Naive B cell (primary cell): ENCODE results near the gene ANKIB1. TPM values are rescaled to one million over a fixed set of nuclear protein-coding genes. Genes with fewer than 3 reads are reported as not detected.
A peak's percentile ranks its signal among the peaks of the same experiment; 100 is the strongest.

Experiments
- ATAC-seq, 2 donors: fragments of 150-1000 bp; cut with Tn5 transposase; 2 replicates each; pipeline ENCODE4 v1.10.0; 2021; ENCODE audit warnings: low read depth in 2 of 2, mild to moderate bottlenecking in 2 of 2, moderate library complexity in 2 of 2
- DNase-seq: peaks from one replicate; pipeline ENCODE4 v3.0.0; 2022
- H3K27ac Mint-ChIP-seq, 6 donors: one replicate each; pipeline ENCODE4 v1.8.0; 2020 to 2022; ENCODE audit warnings: mild to moderate bottlenecking in 6 of 6, mixed read lengths in 6 of 6, moderate library complexity in 5 of 6, inconsistent platforms in 2 of 6
- H3K27me3 Mint-ChIP-seq, 3 donors: one replicate each; pipeline ENCODE4 v1.8.0; 2021 to 2022; ENCODE audit warnings: mixed read lengths in 3 of 3, mild to moderate bottlenecking in 1 of 3
- H3K36me3 Mint-ChIP-seq, 2 donors: one replicate each; pipeline ENCODE4 v1.8.0; 2020 to 2022; ENCODE audit warnings: mixed read lengths in 2 of 2, inconsistent platforms in 1 of 2, mild to moderate bottlenecking in 1 of 2
- H3K4me1 Mint-ChIP-seq, 3 donors: one replicate each; pipeline ENCODE4 v1.8.0; 2020 to 2022; ENCODE audit warnings: mixed read lengths in 3 of 3, inconsistent platforms in 1 of 3, mild to moderate bottlenecking in 1 of 3, moderate library complexity in 1 of 3
- H3K4me3 Mint-ChIP-seq, 8 donors: one replicate each; pipeline ENCODE4 v1.8.0; 2020 to 2022; ENCODE audit warnings: mild to moderate bottlenecking in 8 of 8, mixed read lengths in 8 of 8, moderate library complexity in 8 of 8, inconsistent platforms in 2 of 8
- H3K9me3 Mint-ChIP-seq, 7 donors: one replicate each; pipeline ENCODE4 v1.8.0; 2020 to 2022; ENCODE audit warnings: mixed read lengths in 7 of 7, mild to moderate bottlenecking in 5 of 7, inconsistent platforms in 2 of 7, moderate library complexity in 1 of 7
- polyA plus RNA-seq, 6 donors: library from polyadenylated mRNA; unstranded; fragments of 300-500 nt; fragmentation: Illumina TruSeq; gene quantifications; one replicate each; pipeline ENCODE4 v1.2.3, GENCODE V29; 2021; ENCODE audit warnings: low read depth in 6 of 6

Gene ANKIB1
- polyA plus RNA-seq, 6 donors from 2014 or later = 5.2 to 15.4 (median 9.8) TPM

DNA sequence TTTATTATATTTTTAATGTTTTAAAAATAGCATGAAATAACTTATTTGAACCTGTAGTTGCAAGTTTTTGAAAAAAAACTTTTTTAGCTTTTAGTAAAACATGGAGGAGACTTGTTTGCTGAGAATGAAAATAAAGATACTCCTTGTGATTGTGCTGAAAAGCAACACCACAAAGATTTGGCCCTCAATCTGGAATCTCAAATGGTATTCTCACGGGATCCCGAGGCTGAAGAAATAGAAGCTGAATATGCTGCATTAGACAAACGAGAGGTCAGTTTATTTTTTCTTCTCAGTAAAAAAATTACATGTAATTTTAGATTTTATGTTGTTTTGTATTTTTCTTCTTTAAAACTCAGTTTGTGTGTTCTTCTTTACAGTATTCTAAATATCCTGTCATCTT, 73.5 kb downstream of the ANKIB1 start:
- Mint-ChIP-seq H3K27me3 (no peaks in the 10 kb centered on the region), H3K4me3 (no peak overlapping the region), H3K4me1 (peaks cover 0 to 7% (median 0%) of the 10 kb centered on the region in 3 donors), H3K9me3 (no peaks in the 10 kb centered on the region), H3K27ac (no peak overlapping the region), H3K36me3 (peaks cover 16 to 20% of the 10 kb centered on the region in 2 donors)
- ATAC-seq = no peak
- no peak for DNase-seq

DNA sequence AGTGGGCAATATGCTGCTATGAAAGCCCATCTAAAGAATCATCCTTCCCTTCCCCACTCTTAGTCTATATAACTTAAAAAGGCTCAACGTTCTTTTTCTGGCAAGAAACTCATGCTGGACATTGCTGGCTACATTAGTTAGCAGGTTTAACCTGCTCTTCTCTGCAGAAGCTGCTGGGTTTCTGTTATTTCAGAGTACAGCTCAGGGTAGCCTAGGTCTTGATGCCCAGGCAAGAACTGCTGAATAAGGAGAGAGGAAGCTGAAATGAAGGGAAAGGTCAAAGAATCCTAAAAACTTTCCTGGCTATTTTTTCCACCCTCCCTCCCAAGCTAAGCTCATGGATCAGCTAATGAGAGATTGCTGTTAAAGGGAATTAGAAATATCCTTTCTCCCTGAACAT, 79.4 kb downstream of the ANKIB1 start:
- no peaks in the 10 kb centered on the region for H3K27me3 Mint-ChIP-seq
- no peaks in the 10 kb centered on the region for H3K9me3 Mint-ChIP-seq
- no peak overlapping the region for H3K27ac Mint-ChIP-seq
- H3K36me3 Mint-ChIP-seq = peaks cover 22 to 29% of the 10 kb centered on the region in 2 donors
- H3K4me1 Mint-ChIP-seq = peaks cover 0 to 4% (median 0%) of the 10 kb centered on the region in 3 donors
- no peak for ATAC-seq
- DNase-seq = no peak
- no peak overlapping the region for H3K4me3 Mint-ChIP-seq

- no peak for ATAC-seq
- Mint-ChIP-seq H3K27me3 (no peaks in the 10 kb centered on the region), H3K36me3 (peaks cover 15 to 22% of the 10 kb centered on the region in 2 donors), H3K27ac (peak overlapping the region in 1 of 6 donors; percentile 59), H3K4me3 (no peak overlapping the region), H3K4me1 (no peaks in the 10 kb centered on the region), H3K9me3 (no peaks in the 10 kb centered on the region)
- no peak for DNase-seq
These were observed 80.1 kb downstream of the ANKIB1 start for GRCh38 chr7:92325858-92326257.

GRCh38 chr7:92330835-92331438, 85.2 kb downstream of the ANKIB1 start:
- ATAC-seq (no peak), DNase-seq (no peak)
- H3K27ac Mint-ChIP-seq = no peak overlapping the region
- H3K9me3 Mint-ChIP-seq = peaks cover 0 to 10% (median 5%) of the 10 kb centered on the region in 7 donors
- H3K4me1 Mint-ChIP-seq = no peaks in the 10 kb centered on the region
- H3K36me3 Mint-ChIP-seq = peaks cover 27 to 39% of the 10 kb centered on the region in 2 donors
- H3K4me3 Mint-ChIP-seq = no peak overlapping the region
- no peaks in the 10 kb centered on the region for H3K27me3 Mint-ChIP-seq

GRCh38 chr7:92331508-92331907, 85.7 kb downstream of the ANKIB1 start:
- Mint-ChIP-seq H3K27me3 (no peaks in the 10 kb centered on the region), H3K36me3 (peaks cover 28 to 34% of the 10 kb centered on the region in 2 donors), H3K4me3 (no peak overlapping the region), H3K4me1 (no peaks in the 10 kb centered on the region), H3K9me3 (peaks cover 0 to 10% (median 5%) of the 10 kb centered on the region in 7 donors), H3K27ac (no peak overlapping the region)
- ATAC-seq (no peak), DNase-seq (no peak)

- peak overlapping the region in 1 of 6 donors; percentile 73 for H3K27ac Mint-ChIP-seq
- DNase-seq = no peak
- no peak for ATAC-seq
- H3K9me3 Mint-ChIP-seq = peaks cover 0 to 10% (median 5%) of the 10 kb centered on the region in 7 donors
- H3K4me1 Mint-ChIP-seq = no peaks in the 10 kb centered on the region
- H3K27me3 Mint-ChIP-seq = no peaks in the 10 kb centered on the region
- H3K36me3 Mint-ChIP-seq = peaks cover 28 to 34% of the 10 kb centered on the region in 2 donors
- no peak overlapping the region for H3K4me3 Mint-ChIP-seq
These were observed 87.0 kb downstream of the ANKIB1 start for GRCh38 chr7:92332782-92333181.

DNA sequence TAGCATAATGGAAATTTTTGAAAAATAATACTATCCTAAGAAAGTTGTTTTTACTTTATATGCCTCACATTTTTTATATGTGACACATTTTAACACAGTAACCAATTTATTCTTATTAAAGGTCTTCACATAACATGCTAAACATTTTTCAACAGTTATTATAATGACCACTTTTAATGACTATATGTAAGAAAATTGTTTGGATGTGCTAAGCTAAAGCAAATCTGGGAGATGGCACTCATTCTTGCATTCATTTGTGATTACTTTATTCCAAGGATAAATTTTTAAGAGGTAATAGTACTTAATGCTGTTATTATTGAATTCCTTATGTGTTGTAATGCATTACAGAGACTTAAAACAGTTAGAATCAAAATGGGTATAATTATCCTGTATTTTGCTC, 88.1 kb downstream of the ANKIB1 start:
- ATAC-seq (no peak), DNase-seq (no peak)
- H3K27ac Mint-ChIP-seq = no peak overlapping the region
- H3K4me1 Mint-ChIP-seq = no peaks in the 10 kb centered on the region
- H3K36me3 Mint-ChIP-seq = peaks cover 28 to 30% of the 10 kb centered on the region in 2 donors
- H3K4me3 Mint-ChIP-seq = no peak overlapping the region
- no peaks in the 10 kb centered on the region for H3K27me3 Mint-ChIP-seq
- H3K9me3 Mint-ChIP-seq = peaks cover 0 to 10% (median 5%) of the 10 kb centered on the region in 7 donors

- no peaks in the 10 kb centered on the region for H3K4me1 Mint-ChIP-seq
- no peaks in the 10 kb centered on the region for H3K27me3 Mint-ChIP-seq
- no peak for DNase-seq
- no peak for ATAC-seq
- H3K36me3 Mint-ChIP-seq = peaks cover 21 to 22% of the 10 kb centered on the region in 2 donors
- H3K4me3 Mint-ChIP-seq = no peak overlapping the region
- H3K27ac Mint-ChIP-seq = no peak overlapping the region
- H3K9me3 Mint-ChIP-seq = peaks cover 0 to 10% (median 5%) of the 10 kb centered on the region in 7 donors
These were observed 89.8 kb downstream of the ANKIB1 start for GRCh38 chr7:92335574-92335973.

GRCh38 chr7:92336662-92337340, 91.0 kb downstream of the ANKIB1 start:
- H3K27me3 Mint-ChIP-seq = no peaks in the 10 kb centered on the region
- H3K36me3 Mint-ChIP-seq = peaks cover 18 to 21% of the 10 kb centered on the region in 2 donors
- ATAC-seq (no peak), DNase-seq (no peak)
- no peaks in the 10 kb centered on the region for H3K4me1 Mint-ChIP-seq
- no peak overlapping the region for H3K4me3 Mint-ChIP-seq
- peaks cover 0 to 10% (median 5%) of the 10 kb centered on the region in 7 donors for H3K9me3 Mint-ChIP-seq
- peak overlapping the region in 1 of 6 donors; percentile 15 for H3K27ac Mint-ChIP-seq

GRCh38 chr7:92340016-92340415, 94.2 kb downstream of the ANKIB1 start:
- no peaks in the 10 kb centered on the region for H3K4me1 Mint-ChIP-seq
- ATAC-seq = no peak
- no peak overlapping the region for H3K4me3 Mint-ChIP-seq
- peaks cover 0 to 9% (median 5%) of the 10 kb centered on the region in 7 donors for H3K9me3 Mint-ChIP-seq
- H3K27ac Mint-ChIP-seq = no peak overlapping the region
- H3K27me3 Mint-ChIP-seq = no peaks in the 10 kb centered on the region
- peaks cover 0 to 8% of the 10 kb centered on the region in 2 donors for H3K36me3 Mint-ChIP-seq
- no peak for DNase-seq

DNA sequence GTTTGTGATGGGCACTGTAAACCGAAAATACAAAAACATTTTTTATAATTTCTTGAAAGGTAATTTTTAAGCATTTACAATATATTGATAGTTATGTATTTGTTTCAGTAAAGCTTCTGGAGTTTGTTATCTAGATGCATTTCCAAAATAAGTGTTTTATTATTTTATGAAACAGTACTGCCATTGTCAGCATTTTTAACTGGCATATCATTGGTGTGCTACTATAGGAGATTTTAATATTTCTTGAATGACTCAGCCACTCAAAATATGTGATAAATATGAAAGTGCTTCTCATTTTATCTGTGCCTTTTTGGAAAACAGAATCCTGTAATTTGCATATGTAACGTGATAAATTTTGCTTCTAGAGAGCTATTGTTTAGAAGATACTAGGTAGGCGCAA, 97.9 kb downstream of the ANKIB1 start:
- no peak overlapping the region for H3K4me3 Mint-ChIP-seq
- no peak for DNase-seq
- no peaks in the 10 kb centered on the region for H3K9me3 Mint-ChIP-seq
- no peak overlapping the region for H3K27ac Mint-ChIP-seq
- ATAC-seq = no peak
- H3K27me3 Mint-ChIP-seq = no peaks in the 10 kb centered on the region
- H3K36me3 Mint-ChIP-seq = peaks cover 3 to 20% of the 10 kb centered on the region in 2 donors
- no peaks in the 10 kb centered on the region for H3K4me1 Mint-ChIP-seq

DNA sequence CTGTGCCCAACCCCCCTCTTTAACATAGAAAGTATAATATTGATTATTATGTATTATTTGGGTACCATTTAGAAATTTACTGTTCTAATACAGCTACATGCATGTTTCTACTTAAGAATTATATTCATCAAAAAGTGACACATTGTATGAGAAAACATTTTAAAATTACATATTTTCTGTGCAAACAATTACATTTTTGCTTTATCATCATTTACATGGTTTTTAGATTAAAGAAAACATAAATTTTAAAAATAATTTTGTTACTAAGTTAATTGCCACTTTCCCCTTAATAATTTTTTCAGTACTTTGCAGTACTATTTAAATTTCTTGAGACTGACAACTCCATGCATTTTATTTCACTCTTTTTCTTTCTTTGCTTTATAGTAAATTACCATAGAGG, 106.2 kb downstream of the ANKIB1 start:
- ATAC-seq (no peak), DNase-seq (no peak)
- Mint-ChIP-seq H3K27ac (no peak overlapping the region), H3K4me3 (no peak overlapping the region), H3K9me3 (no peaks in the 10 kb centered on the region), H3K4me1 (no peaks in the 10 kb centered on the region), H3K27me3 (no peaks in the 10 kb centered on the region), H3K36me3 (peaks cover 25 to 27% of the 10 kb centered on the region in 2 donors)

GRCh38 chr7:92354214-92354613, 108.4 kb downstream of the ANKIB1 start:
- Mint-ChIP-seq H3K36me3 (peaks cover 19 to 25% of the 10 kb centered on the region in 2 donors), H3K9me3 (peaks cover 0 to 5% (median 2%) of the 10 kb centered on the region in 7 donors), H3K4me1 (no peaks in the 10 kb centered on the region), H3K4me3 (no peak overlapping the region), H3K27me3 (no peaks in the 10 kb centered on the region), H3K27ac (no peak overlapping the region)
- DNase-seq (no peak), ATAC-seq (no peak)

- Mint-ChIP-seq H3K36me3 (peaks cover 19 to 34% of the 10 kb centered on the region in 2 donors), H3K27ac (peak overlapping the region in 1 of 6 donors; percentile 27), H3K4me1 (no peaks in the 10 kb centered on the region), H3K4me3 (no peak overlapping the region), H3K9me3 (peaks cover 0 to 6% (median 2%) of the 10 kb centered on the region in 7 donors), H3K27me3 (no peaks in the 10 kb centered on the region)
- no peak for DNase-seq
- ATAC-seq = no peak
These were observed 110.6 kb downstream of the ANKIB1 start for GRCh38 chr7:92356406-92356805.
